NCI-H2029 (cell line): Measurements from ENCODE around the gene SLC25A43.
"Not testable (repeated sequence)": the region's sequence is repeated elsewhere in the genome, so short reads cannot be mapped to it uniquely, and the experiment has no call there.

Experiments
- DNase-seq: peaks from one replicate; lab custom pipeline; 2025; lab: John Stamatoyannopoulos, UW

SLC25A43 gene

DNA sequence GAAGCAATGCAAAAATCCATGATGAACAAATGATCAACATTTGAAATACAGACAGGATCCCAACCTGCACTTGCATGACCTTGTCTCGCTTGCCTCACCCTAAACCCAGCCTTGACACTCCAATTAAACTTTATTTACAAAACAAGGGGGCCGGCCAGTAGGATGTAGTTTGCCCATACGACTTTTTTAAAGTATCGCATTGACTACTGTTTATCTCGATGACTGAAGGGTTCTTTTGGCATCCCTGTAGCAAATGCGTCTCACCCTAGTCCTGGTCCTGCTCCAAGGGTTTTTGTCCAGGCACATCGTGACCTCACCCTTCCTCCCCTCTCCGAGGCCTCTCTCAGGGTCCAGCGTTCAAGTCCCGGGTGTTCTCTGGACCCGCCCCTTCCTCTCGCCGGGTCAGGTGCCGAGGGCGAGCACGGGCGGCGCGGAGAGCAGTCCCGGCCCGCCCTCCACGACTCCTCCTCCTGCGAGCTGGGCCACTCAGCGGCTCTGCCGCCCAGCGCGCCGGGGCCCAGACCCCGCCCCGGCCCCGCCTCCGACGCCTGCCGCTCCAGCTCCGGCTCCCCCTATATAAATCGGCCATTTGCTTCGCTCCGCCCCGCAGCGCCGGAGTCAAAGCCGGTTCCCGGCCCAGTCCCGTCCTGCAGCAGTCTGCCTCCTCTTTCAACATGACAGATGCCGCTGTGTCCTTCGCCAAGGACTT is 68.9 kb downstream of the SLC25A43 start, which contains the start of gene SLC25A5:
TSS of gene SLC25A5 (plus strand) at position 603 of the 709 bp plus-strand sequence. CDS start at position 675, 72 bp downstream.
- DNase-seq: peak; percentile 75

DNA sequence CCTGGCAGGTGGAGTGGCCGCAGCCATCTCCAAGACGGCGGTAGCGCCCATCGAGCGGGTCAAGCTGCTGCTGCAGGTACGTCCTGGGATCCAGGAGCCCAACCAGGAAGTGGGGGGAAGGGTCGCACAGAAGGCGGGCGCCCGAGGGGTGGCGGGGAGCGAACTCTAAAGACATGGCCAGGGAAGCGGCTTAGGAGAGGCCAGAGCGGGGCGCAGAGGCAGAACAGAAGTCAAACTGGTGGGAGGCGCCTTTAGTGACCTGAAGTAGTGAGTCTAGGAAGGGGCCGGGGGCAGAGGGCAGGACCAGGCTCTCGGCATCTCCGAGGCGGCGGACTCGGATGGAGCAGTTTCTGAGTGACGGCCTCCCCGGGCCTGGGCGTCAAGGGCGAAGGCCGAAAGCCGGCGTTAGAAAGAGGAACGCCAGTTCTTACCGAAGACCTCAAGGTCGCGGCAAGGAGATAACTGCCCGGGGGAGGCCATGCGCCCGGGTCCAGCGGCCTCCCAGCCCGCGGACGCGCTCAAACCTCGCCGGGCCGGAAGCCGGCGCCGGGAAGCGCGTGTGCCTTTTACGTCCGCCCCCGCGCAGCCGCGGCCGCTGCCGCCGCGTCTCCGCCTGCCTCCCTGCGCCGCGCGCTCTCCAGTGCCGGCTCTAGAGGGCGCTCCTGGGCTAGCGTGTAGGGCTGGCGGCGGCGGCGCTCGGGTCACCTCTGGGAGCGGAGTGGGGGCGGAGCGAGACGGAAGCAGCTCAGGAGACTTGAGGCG is 69.6 kb downstream of the SLC25A43 start:
- peak; percentile 60 for DNase-seq

DNA sequence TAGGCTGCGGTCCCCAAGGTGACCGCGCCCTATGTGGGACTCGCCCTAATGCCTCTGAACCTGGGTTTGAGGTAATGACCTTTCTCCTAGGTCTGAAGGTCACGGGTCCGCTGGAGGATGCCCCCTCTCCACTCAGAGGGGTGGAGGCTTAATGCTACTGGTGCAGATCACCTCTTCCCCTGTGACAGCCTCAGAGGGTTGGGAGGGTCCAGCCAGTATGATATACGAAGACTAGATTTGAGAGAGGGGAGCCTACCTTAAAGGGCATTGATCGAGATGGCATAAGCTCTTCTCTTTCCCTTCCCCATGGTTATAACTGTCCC is 70.1 kb downstream of the SLC25A43 start:
- no peak for DNase-seq

DNA sequence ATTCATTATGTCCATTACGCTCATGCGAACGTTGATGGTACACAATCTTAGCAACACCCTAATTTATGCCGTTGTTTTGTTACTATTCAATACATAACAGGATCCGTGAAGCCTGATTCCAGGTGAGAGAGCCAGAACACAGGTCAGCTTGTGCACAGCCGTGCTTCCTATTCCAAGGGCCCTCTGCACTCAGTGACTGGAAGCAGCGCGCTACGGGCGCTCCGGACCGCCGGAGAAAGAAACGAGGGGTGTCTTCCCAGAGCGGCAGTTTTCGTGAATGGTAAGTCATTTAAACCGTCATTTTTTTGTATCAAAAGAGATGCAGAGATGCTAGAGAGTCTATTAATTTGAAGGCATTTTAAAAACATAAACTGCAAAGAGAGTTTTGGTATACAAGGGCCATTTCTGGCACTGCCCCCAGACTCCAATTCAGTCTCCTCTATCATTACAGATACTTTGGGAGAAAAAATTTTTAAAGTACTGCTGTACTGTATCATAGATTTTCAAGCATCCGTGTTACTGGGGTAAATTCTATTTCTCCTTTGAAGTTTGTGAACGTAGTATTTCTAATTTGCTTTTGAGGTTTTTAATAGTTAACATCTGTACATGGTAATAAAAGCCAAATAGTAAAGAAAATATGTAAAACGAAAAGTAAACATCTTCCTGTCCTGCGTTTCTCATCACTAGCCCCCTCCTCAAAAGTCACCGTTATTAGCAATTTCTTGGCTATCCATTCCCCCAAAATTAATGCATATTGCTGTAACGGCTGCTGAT is 75.7 kb downstream of the SLC25A43 start:
- no peak for DNase-seq

DNA sequence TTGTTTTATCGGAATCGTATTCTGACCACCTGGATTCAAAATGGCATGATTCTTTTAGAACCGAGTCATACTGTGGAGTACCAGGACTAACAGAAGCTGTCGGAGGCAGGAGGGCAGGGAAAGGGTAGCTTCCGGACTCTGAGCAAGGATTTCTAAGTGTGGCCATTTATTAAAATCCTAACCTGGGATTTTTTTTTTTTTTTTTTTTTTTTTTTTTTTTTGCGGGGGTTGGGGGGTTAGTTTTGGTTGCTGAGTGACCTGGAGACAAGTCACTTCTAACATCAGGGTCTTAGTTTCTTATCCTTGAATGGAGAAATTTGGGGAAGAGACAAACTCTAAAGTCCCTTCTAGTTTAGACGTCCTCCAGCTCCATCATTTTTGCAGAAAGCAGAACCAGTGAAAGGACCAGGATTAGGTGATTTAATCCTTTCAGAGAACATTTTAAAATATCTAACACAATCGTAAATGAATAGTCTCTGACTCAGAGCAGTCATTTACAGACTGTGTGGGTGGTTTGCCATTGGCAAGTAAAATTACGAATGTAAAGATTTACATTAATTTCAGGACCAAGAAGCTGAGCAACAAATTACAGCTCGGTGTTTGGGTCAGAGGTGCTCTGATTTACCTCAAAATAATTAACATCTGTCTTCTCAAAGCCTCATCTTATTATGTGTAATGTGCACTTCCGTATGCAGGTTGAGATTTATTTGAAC is 76.4 kb downstream of the SLC25A43 start:
- DNase-seq: no peak

DNA sequence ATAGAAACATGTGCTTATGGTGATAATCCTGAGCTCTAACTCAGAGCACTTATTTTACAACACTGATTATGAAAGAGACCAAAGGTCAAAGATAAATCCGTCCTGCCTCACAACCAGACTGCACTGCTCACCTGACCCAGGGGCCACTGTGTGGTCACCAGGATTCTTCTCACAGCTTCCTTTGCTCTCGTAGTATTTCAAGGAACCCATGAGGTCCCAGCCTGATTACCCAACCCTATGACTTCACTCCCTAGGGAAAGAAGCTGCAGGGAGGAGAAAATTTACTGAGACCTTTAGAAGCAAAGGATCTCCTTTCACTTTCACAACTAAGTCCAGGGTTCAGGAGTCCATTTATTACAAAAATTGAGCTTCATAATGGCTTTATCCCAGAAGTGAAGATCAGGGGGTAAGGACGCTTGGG is 78.7 kb downstream of the SLC25A43 start:
- DNase-seq: no peak

DNA sequence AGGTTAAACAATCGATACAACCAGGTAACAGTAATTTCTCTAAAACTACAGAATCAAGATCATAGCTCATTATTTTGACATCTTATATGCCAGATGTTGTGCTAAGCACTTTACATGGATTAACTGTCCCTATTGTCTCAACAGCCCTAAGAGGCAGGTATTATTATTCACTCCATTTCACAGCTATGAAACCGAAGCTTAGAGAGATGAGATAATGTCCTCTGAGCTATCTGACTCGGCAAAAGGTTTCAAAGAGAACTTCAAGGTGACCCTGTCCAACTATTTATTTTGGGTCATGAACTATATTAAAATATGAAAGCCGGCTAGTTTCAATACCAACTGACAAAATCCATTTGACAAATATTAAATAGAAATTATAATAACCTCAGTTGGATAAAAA is 79.4 kb downstream of the SLC25A43 start:
- no peak for DNase-seq

DNA sequence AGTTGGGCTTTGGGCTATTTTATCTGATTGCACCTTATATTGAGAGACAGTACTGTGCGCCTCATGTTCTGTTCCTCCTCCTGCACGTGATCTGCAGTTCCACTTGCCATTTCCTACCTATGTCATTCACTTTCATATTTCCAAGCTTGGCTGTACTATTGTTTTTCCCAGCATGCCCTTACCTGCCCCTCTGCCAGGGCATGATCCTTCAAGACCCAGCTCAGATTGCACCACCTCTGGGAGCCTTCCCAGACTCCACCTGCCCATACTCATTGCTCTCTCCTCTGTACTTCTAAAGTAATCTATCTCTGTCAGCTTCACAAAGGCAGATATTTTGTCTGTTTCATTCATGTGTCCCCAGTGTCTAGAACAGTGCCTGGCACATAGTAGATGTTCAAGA is 80.7 kb downstream of the SLC25A43 start:
- peak; percentile 39 for DNase-seq

DNA sequence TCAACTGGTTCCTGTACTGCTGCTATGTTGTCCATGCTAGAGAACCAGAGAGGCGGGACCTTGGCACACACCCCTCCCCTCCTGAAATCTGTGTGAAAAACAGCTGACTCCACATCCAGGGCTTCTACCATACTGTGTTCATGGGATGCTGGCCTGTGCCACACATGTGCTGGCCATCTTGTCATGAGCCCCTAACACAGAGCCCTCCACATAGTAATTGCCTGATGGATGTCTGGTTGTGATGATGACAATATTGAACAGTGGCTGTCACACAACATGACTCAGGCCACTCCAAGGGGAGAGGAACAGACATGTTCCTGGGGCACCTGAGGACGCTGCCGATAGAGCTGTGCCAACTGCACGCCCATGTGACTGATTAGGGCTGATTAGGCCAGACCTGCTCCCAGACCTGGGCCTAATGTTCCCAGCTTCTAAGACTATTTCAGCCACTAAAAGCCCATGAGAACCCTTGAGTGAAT is 82.2 kb downstream of the SLC25A43 start:
- peak; percentile 20 for DNase-seq

DNA sequence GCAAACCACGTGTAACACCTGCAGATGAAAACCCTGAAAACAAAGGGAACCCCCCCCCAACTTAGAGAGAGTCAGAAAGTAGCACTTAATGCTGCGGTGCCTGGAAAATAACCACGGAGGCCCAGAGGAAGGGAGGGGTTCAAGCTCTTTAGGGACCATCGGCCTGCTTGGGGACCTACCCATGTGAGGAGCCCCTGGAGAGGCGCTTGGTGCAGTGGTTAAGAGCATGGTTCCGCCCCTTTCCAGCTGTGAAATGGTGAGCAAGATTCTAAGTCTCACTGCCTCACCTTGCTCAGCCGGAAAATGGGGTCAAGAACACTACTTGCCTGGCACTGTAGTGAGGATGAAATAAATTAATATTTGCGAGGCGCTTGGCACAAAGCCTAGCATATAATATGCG is 82.9 kb downstream of the SLC25A43 start:
- no peak for DNase-seq

DNA sequence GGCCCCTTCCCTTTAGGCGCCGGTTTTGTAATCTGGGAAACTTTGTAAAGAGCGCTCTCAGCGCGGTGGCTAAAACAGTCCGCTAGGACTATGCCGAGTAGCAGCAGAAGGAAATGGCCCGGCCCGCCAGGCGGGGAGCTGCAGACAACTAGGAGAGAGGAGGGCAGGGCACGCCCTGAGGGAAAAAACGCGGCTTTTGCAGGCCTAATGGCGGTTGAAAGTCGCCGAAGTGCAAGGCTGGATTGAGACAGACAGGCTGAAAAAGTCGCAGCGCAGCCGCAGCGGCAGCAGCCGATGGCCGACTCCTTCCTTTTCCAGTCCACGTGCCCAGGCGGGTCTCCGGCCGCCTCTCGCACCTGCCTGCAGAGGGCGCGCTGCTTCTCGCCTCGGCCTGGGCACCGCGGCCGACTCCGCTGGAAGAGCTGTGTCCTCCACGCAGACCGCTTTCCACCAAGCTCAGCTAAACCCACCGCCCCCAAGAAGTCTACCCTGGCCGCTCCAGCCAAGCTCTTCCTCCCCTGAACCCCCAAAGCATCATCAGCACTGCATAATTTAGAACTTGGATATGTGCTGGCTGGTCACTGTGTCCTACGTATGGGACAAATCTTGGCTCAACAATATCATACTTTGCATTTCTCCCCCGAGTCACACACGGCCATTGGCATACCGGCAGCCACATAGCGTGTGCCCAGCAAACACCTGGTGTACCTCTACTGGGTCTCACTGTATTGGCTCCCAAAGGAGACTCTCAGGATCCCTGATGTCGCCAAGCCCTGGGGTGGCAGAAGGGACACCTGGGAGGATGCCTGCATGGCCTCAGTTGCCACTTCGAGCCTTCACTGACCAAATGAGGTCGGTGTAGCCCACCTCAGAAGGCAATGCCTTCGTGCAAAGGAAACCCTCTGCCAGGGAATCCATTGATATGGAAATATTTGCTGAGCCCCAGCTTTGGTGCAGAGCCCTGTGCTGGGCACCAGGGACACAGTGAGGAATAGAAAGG is 83.6 kb downstream of the SLC25A43 start:
- peak; percentile 12 for DNase-seq

DNA sequence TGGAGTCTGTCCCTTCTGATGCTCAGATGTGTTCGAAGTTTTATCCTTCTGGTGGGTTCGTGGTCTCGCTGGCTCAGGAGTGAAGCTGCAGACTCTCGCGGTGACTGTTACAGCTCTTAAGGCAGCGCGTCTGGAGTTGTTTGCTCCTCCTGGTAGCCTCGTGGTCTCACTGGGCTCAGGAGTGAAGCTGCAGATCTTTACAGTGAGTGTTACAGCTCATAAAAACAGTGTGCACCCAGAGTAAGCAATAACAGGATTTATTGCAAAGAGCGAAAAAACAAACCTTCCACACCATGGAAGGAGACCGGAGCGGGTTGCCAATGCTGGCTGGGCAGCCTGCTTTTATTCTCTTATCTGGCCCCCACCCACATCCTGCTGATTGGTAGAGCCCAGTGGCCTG is 87.6 kb downstream of the SLC25A43 start:
- DNase-seq: no peak

DNA sequence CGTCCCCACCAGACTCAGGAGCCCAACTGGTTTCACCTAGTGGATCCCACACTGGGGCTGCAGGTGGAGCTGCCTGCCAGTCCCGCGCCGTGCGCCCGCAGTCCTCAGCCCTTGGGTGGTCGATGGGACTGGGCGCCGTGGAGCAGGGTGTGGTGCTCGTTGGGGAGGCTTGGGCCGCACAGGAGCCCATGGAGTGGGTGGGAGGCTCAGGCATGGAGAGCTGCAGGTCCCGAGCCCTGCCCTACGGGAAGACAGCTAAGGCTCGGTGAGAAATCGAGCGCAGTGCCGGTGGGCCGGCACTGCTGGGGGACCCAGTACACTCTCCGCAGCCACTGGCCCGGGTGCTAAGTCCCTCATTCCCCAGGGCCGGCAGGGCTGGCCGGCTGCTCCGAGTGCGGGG is 88.6 kb downstream of the SLC25A43 start:
- not testable (repeated sequence) for DNase-seq

DNA sequence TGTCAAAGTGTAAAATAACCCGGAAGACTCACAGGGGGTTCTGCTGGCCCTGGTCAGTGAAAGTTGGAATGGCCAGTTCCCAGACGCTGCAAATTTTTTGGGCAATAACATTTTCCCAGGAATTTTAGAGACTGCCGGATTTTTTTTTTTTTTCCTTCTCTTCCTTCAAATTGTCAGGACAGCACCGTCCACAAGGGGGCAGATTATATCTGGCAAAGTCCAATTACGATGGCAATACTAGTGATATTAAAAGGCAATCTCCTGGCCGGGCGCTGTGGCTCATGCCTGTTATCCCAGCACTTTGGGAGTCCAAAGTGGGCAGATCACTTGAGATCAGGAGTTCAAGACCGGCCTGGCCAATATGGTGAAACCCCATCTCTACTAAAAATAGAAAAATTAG is 89.6 kb downstream of the SLC25A43 start:
- DNase-seq: no peak

DNA sequence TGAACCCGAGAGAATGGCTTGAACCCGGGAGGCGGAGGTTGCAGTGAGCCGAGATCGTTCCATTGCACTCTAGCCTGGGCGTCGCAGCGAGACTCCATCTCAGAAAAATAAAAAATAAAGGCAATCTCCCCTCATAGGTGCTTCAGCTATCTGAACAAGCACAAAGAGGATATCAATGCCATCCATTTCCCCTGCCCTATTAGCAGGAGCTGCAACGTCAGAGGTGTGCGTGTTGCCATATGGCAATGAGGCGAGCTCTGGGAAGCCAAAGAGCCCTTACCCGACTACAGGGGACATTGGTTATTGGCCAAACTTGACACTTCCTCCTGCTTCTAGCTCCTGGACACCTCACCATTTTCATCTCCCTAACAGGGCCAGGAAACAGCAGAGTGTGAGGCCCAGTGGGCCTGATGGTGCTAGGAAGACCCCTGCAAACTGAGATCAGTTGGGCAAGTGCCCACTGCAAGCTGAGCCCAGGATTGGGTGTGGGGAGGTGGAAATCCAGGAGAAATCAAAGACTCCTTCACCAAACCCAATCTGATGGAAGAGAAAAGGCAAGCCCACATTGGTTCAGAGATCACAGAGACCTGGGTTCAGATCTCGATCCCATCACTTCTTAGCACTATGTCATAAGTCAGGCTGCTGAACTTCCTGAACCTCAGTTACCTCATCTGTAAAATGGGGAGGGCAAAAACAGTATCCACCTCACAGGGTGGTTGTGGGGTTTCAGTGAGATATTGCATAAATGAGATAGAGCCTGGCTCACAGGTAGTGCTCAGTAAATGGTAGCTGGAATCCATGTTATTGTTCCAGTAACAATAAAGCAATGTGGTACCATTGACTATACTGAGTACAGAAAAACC is 90.3 kb downstream of the SLC25A43 start:
- DNase-seq: no peak

DNA sequence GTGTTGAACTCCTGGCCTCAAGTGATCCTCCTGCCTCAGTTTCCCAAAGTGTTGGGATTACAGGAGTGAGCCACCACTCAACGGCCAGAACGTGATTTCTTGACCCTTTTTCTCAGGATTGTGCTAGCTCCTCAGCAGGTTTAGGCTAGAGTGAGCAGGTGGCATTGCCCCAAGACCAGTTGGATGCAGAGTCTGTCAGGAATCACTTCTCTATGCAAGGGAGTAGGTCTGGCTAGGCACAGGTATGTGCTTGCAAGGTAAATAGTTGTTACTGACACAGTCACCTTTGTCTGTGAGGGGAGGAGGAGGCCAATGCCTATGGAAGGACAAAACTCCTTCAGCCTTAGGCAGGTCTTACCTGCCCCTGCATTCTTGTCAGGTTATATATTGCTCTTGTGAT is 93.3 kb downstream of the SLC25A43 start:
- DNase-seq: no peak

DNA sequence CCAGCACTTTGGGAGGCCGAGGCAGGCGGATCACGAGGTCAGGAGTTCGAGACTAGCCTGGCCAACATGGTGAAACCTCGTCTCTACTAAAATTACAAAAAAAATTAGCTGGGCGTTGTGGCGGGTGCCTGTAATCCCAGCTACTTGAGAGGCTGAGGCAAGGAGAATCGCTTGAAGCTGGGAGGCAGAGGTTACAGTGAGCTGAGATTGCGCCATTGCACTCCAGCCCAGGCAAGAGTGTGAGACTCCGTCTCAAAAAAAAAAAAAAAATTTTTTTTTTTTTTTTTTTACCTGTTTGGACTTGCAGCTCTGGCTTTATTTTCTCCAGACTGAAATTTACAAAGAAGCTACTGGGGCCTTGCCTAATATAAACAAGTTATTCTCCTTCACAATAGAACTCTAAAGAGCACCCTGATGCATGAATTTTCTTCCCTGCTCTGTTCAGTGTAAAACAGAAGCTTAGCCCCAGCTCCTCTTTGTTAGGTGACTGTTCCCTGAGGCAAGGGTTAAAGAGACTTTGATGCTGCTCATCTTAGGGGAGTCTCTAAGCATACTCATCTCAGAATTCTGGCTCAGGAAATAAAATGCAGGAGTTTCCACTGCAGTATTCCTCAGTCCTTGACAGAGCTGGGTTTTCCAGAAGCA is 94.8 kb downstream of the SLC25A43 start:
- not testable (repeated sequence) for DNase-seq

DNA sequence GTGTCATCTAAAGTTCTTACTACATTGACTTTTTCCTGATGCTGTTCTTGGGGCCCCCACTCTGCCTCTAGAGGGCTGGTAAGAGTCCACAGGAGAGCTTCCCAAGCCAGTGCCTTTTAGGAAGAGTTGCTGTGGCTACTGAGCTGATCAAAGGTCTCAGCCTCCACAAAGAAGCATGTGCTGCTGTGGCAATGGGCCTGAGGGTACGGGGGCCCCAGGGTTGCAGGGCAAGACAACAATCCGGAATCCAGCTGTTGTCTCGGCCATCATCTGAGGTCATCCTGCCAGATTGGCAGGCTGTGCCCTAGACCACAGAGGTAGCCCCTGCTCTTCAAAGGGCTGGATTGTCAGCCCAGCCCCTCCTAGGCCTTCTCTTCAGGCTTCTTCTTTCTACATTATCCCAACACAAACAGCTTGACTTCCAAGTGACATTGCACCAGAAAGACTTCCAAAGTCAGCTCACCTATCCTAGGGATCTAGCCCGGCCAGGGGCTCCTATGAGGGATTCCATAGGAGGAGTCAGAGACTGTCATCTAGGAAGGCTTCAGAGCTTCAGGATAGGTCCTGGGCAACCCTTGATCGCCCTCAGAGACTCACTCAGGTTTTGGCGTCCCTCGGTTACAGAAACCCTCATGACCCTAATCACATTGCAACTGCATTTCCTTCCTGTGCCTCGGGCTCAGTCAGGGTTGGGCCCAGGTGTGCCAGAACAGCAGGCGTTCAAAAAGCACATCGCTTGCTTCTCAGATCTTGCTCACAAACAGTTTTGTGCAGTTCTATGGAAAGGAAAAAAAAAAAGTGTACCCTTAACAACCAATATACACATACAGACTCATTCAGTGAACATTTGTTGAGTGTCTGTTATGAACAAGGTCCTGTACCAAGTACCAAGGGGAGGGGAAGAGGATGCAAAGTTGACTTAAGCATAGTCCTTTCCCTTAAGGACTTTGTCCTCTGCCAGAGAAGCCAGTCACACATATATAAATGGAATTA is 96.9 kb downstream of the SLC25A43 start:
- no peak for DNase-seq
